A549 treated with AZD9567 at 1 μM for 4 hours (cell line): Measurements from ENCODE around the gene ACKR4. TPM values are rescaled to one million over a fixed set of nuclear protein-coding genes. Genes with fewer than 3 reads are reported as not detected.

Experiments
- total RNA-seq: library from RNA; stranded (reverse); fragments of 200-300 nt; extraction: Qiagen RNA extraction; gene quantifications from 5 replicates; pipeline ENCODE4 v1.2.3, GENCODE V29; 2022; ENCODE audit not compliant: insufficient read depth

The ACKR4 gene
- total RNA-seq = not detected in 5 replicates

GRCh38 chr3:132596816-132597433 lies at the start of gene ACKR4:
ACKR4 (plus strand) TSS chr3:132597270; CDS start chr3:132600398, 3,128 bp downstream.

Other genes with a start within 250 kb of the ACKR4 start
- 10.7 to 14.3 TPM (median 13.1 TPM) in 5 replicates for gene DNAJC13, start 179.8 kb upstream of the ACKR4 start, total RNA-seq
- 3.9 to 6.9 TPM (median 4.3 TPM) in 5 replicates for gene ACAD11, start 62.5 kb downstream of the ACKR4 start, total RNA-seq
- gene UBA5, start 63.1 kb downstream of the ACKR4 start, total RNA-seq = 22.2 to 58.5 TPM (median 28.4 TPM) in 5 replicates
- 7.5 to 12.2 TPM (median 8.8 TPM) in 5 replicates for gene NPHP3, start 125.1 kb downstream of the ACKR4 start, total RNA-seq